GM21619 (cell line): ENCODE data around the gene WHRN.

Experiments
- ATAC-seq: cut with Tn5 transposase; IDR thresholded peaks from one replicate; pipeline ENCODE4 v1.9.1; 2021; ENCODE audit not compliant: unreplicated experiment

WHRN gene

DNA sequence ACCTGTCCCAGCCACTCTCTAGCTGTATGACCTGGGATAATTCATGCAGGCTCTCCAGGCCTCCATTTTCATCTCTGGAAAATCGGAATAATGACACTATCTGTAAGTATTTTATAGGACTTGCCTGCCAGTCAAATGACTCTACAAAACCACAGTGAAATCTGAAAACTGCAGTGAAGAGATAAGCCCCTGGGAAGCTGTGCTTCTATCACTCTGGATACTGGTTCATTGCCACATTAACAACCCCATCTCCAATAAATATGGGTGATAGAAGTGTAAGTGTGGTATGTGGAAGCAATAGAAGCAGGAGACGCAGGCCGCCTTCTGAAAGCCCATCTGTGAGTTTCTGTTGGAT lies 31.8 kb downstream of the WHRN start:
- no peak for ATAC-seq

DNA sequence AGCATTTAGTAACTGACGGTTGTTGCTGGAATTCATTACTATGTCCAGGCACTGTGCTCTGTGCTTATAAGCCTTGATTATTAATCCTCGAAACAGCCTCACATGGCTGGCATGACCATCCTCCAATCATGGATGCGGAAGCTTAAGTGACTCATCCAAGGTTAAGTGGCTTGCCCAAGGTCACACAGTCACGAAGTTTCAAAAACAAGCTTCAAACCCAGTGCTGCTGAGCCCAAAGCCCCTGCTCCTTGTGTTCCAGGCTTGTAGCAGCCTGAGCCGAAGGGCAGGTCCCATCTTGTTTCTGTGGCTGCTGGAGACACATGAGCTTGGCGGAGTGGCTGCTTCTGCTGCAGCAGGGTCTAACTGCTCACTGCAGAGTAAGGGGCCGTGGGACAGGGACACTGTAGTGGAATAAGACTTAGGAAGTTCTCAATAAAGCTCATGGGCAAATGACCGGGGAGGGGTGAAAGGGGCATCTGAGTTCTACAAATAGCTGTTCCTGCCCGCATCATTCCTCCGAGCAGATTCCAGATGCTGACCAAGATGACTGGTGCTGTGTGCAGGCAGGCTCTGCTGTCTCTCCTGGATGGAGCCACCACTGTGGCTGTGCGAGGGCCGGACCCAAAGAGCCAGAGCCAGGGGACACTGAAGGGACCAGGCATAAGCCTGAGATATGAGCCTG lies 32.4 kb downstream of the WHRN start:
- ATAC-seq, result no peak

DNA sequence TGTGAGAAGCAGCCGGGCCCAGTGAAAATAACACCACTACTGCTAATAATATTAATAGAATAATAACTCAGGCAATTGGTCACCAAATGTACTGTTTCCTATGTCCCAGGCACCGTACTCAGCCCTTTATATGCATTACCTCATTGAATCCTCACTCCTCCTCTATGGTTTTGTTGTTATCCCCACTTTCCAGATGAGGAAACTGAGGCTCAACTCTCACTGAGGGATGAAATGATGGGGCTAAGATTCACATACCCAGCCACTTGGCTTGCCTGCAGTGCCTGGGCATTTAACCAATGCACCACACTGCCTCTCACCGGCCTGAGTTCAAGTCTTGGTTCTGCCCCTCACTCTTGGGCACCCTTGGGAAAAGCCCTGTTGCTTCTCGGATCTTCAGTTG lies 34.1 kb downstream of the WHRN start:
- no peak for ATAC-seq

DNA sequence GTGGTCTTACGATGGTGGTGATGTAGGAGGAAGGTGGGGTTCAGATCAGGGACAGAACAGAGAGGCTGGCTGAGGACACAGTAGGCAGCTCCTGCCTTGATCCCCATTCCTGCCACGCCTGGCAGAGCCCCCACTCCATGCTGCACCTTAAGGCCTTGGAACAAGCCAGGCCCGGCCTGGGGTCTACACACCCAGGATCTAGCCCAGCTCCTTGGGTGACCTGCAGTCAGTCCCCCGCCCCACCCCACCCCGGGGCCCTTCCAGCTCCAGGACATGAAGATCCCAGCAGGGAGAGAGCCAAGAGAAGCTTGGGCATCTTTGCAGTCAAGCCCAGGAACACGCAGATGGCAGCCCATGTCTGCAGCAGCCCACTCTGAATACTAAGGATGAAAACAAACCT lies 34.7 kb downstream of the WHRN start:
- ATAC-seq, result no peak

DNA sequence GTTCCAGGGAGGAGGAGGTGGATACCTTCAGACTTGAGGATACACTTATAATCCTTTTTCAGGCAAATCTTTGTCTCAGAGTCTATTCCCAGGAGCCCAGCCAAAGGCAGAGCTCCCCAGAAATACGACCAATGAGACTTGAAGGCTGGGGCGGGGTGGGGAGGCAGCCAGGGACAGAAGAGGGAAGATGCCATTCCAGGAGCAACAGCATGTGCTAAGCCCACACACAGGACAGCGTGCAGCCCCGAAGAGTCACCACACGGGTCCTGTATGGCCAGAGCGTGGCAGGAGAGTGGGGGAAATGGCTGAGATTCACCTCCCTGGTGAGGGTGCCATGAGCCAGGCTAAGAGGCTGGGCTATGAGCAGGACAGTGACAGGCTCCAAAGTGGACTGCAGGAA lies 35.2 kb downstream of the WHRN start:
- no peak for ATAC-seq

DNA sequence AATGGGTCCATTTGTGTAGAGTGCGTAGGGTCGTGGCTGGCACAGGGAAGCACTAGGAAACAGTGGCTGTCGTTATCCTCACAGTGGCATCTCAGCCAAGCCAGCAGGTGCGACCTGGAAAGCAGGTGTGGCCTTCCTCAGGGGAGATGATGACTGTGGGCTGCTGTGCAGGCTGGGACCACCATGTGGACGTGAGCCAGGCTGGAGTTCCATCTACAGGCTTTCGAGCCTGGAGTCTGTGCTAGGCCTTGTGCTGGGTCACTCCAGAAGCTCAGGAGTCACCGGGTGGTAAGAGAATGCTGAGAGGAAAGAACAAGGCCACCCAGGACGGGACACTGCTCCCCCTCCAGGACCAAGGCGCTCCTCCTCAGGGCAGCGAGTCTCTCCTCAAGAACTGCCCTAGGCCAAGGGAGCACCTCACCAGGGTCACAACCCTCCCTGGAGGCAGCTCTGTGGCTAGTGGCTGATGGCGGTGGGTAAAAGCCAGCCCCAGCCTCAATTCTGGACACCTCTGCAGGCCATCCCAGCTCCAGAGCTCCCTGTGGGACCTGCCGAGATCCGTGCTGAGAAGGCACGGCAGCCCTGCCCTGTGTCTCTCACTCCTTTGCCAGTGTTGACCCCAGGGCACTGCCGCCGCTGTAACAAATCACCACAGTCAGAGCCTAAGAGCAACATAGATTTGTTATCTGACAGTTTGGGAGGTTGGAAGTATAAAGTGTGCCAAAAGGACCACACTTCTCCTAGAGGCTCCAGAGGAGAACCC lies 36.0 kb downstream of the WHRN start:
- ATAC-seq, result no peak

DNA sequence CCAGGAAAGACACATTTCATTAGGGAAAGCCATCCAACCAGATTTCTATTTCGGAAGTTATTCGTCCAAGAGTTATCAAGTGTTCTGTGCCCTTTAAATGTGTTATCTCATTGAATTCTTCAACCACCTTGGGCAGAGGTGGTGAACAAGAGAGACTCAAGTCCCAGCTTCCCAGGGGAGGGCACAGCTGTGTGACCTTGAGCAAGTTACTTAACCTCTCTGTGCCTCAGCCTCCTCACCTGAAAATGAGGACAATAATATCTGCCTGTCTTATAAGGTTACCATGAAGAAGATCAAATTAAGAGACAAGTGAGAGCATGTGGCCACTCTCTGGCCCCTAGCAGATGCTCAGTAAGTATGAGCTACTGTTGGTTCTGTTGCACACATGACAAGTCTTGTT lies 37.4 kb downstream of the WHRN start:
- ATAC-seq, result no peak

DNA sequence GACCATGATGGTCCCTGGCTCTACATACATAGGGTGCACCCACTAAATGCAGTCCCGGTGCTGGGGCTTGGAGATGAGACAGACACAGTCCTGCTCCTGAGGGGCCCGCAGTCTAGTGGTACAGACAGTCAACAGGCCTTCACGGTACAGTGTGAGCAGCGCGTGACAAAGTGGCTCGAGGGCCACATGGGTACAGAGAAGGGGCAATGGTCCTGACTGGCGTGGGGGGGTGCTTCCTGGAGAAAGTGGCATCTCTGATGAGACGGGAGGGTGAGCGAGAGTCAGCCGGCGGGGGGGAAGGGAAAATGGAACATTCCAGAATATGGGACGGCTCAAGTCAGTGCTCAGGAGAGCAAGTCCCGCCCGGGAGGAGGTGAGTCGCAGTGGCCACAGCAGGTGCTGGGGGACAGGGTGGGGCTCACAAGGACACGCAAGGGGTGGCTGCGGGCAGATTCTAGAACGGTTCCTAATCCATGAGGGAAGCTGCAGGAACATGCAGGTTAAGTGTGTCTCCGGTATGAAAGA lies 38.0 kb downstream of the WHRN start:
- no peak for ATAC-seq

DNA sequence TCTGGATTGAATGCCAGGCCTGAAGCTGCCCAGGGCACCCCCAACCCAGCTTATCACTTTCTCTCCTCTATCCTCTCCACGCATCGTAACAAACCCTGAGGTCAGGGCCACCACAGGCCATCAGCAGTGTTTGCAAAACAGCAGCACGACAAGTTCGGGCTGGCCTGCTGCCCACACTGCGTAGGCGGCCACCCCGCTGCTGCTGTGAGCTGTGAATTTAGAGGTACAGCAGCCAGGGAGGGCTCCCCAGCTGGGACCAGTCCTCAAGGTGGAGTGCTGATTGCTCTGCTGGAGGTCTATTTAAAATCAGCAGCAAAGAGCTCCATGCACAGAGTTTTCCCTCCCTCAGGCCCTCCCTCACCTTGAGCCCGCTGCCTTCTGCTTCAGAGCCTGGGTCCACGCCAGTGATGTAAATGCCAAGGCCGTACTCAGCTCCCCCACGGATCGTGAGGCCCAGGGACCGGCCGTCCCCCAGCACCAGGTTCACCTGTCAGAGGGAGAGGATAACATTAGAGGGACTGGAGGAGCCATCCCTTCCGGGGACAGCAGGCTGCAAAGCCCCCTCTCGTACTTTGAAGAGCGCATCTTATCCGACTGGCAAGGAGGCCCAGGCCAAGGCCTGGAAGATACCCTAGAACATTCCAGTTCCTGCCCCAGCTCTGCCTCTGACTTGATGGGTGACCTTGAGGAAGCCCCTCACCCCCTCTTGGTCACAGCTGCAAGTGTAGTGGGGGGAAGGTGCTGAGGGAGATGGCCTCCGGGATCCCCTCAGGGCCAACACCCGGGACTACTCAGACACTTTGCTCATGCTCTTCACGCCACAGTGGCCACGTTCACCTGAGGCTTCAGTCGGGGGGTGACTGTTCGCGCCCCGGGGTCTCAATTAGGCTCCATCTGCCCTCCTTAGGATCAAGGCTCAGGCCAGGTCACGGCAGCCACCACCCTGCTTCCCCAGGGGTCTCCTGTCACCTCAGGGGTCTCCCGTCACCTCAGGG lies 39.1 kb downstream of the WHRN start:
- no peak for ATAC-seq

DNA sequence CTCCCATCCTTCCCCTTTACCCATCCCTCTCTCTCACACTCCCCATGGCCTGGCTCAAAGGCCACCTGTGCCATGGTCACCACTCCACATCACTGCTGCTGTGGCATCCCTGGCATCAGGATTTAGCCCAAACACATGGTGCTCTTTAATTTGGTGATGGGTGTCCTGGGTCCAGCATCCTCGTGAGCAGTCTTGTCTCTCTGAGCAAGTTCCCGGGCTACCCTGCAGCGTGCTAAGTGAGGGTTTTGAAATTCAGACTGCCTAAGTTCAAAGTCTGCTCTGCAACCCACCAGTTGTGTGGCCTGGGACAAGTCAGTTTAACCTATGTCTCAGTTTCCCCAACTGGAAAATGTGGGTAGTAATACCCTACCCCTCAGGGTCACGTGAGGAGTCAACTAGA lies 39.9 kb downstream of the WHRN start:
- no peak for ATAC-seq

DNA sequence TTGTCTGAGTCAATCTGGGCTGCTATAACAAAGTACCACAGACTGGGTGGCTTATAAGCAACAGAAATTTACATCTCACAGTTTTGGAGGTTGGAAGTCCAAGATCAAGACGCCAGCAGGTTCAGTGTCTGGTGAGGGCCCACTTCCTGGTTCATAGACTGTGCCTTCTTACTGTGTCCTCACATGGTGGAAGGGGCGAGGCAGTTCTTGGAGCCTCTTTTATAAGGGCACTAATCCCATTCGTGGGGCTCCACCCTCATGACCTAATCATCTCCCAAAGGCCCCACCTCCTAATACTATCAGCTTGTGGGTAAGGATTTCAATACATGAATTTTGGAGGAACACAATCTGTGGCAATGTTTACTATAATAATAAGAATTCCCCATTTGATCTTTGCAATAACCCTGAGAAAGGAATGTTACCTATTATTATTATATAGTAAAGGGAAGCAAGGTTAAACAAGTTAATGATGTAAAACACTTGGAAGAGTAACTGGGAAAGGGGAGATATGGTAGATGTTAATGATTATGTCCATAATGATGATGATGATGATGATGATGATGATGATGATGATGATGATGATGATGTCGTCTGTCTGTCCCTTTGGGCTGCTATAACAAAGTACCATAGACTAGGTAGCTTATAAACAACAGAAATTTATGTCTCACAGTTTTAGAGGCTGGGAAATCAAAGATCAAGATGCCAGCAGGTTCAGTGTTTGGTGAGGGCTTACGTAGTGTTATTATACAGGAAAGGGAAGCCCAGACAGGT lies 40.8 kb downstream of the WHRN start:
- no peak for ATAC-seq

DNA sequence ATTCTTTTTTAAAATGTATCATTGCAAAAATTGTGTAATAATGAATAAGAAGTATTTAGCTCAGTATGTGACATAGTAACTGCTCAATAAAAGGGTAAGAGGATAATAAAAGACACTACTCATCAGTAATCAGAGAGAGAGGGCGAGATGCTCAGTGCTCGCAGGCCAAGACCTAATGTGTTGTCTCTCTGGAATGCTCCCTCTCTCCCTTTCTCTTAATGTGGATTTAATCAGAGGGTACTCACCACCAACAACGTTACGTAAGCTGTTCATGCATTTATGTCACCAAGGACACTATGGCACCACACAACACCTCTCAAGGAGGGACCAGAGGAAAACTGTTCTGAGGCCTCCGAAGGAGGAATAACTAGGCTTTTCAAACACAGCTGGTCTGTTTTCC lies 42.5 kb downstream of the WHRN start:
- ATAC-seq, result no peak

DNA sequence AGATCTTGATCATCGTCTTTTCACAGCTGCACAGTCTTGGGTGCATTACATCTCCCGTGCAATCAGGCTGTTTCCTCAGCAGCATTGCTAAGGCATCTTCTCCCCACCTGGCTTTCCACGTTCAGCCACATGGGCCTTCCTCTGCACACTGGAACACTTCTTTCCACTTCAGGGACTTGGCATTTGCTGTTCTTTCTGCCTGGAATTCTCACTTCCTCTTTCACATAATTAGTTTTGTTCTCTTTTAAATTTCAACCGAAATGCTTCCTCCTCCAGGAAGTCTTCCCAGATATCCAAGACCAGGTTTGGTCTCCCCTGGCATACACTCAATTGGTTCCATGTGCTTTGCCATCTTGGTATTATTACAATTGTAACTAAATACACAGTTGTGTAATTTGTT lies 43.8 kb downstream of the WHRN start:
- ATAC-seq, result no peak

DNA sequence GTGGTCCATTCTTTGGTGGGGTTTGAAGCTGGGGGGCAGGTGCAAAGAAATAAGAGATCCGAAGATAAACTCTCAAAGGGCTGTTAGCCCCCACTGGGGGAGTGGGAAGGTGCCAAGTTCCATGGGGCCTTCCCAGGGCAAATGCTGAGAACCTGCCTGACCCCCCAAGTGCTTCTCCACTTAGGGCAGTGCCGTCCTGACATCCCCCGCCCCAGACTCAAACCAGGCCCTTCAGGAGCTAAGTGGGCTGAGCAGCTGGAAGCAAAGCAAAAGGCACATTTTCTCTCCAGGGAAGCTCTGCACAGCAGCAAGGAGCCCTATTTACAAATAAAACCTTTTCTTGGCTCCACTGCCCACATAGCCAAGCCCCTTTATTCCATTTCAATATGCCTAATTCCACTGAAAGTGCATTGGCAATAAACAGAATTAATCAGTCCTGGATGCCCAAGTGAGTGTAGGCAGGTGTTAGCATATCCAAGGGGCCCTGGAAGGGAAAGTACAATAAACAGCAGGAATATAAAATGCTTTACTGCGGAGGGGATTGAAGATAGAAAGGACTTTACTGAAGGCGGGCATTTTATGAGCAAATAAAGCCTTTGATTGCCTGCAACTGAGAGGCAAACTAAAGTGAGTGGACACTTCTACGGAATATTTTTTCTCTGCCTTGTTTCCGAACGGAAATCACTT lies 44.6 kb downstream of the WHRN start:
- no peak for ATAC-seq

DNA sequence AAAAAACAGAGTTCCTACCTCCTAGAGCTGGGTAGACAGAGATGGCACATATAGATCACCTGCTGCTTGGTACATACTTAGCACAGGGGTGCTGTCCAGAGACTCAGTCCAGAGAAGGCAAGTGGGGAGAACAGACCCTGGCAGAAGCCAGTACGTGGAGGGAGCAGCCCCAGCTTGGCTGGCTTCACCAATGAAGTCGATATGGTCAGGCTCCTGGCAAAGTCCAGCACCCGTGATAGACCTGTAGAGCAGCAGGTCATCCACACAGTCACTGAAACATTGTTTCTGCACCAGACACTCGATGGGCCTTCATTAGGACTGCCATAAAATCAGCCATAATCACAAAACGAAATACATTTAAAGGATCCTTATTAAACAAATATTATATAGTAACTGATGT lies 45.8 kb downstream of the WHRN start:
- no peak for ATAC-seq

DNA sequence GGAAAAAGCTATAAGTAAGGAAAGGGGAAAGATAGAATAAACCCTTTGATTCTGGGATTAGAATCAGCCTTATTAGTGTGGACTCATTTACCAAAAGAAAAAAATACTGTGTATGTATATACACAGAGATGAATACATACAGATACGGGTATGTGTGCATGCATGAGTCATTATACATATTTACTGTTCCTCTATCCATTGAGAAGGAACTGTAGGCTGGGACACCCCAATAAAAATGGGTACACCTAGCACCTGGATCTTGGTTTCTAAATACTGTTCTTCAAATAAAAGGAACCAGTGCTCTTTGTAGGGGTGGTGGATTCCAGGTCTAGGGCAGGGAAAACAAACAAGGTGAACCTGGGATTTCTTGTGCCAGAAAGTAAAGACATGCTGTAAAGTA lies 48.3 kb downstream of the WHRN start:
- no peak for ATAC-seq

DNA sequence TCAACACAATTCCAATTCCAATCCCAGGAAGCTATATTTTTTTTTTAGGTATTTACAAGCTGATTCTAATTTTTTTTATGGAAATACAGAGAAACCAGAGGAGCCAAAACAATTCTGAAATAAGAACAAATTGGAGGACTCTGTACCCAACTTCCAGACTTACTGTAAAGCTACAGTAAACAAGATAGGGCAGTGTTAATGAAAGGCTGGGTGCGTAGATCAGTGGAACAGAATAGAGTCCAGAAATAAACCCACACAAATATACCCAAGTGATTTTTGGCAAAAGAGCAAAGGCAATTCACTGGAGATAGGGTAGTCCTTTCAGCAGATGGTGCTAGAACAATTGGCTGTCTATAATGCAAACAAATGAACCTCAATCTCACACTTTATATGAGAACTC lies 50.6 kb downstream of the WHRN start:
- ATAC-seq, result no peak

DNA sequence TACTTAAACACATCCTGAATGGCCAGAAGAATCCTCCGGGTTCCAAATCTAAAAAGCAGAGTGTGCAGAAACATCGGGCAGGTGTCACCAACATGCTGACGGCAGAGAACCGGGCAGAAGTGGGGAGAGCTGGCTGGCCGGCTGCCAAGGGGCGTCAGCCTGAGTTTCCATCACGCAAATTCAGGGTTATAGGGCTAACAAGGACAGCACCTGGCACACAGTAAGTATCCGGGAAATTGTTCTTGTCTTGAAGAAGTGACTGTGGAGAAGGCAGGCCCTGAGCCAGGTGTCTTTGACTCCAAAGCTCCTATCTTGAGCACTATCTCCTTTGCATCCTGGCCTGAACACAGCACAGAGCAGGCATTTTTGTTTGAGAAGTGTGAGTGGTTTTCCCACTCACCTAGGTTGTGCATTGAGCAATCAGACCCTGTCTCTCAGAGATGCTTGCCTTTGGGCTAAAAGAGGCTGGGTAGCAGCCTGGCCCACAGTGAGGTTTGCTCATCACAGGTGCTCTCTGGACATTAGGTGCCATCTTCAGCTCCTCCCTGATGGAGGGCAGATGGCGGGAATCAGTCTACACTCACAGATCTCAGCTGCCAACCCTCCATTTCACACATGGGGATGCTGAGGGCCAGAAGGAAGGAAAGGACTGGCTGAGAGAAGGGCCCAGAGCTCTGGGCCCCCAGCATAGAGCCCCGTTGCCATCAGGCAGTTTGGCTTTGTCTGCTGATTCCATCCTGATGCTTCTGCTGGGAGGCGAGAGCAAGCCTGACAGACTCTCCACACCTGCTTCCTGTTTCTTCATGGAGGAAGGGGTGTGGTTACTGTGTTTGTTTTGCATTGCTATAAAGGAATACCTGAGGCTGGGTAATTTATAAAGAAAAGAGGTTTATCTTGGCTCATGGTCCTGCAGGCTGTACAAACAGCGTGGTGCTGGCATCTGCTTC lies 52.8 kb downstream of the WHRN start:
- no peak for ATAC-seq

DNA sequence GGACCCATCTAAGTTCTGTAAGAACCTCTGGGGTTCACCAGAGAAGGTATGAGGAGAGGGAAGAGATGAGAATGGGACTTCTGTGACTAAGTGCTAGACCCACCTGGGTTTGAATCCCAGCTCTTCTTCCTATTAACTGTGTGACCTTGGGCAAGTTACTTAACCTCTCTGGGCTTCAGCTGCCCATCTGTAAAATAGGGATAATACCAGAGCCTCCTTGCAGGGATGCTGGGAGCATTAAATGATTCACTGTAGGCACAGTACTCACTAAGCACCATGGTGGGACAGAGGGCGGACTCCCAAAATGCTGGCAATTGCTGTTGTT lies 53.6 kb downstream of the WHRN start:
- ATAC-seq, result no peak
